K562 (cell line): ENCODE measurements around the gene GMDS.

ENCODE experiments used
- AFF1 ChIP-seq, 2 experiments: fragments of 450-650 bp; IDR thresholded peaks; 2 replicates each; pipeline ENCODE4 v1.6.1; 2018; ENCODE audit warnings: mild to moderate bottlenecking in 2 of 2, low read depth in 1 of 2; ENCODE audit not compliant: partially characterized antibody in 2 of 2
- CBFB ChIP-seq: sonication (generic); formaldehyde crosslinking; IDR thresholded peaks from 2 replicates; pipeline ENCODE4 v1.4.0; 2020; ENCODE audit warnings: mild to moderate bottlenecking, missing genetic modification reagents
- CUX1 ChIP-seq: fragments of 200-800 bp; sonication (Bioruptor generic); IDR thresholded peaks from 2 replicates; pipeline ENCODE4 v1.6.1; 2016; ENCODE audit warnings: missing genetic modification characterization, missing compliant biosample characterization
- ELF4 ChIP-seq: fragments of 450-650 bp; formaldehyde crosslinking; IDR thresholded peaks from 2 replicates; pipeline ENCODE4 v1.4.0; 2022; ENCODE audit warnings: missing genetic modification characterization
- FOS ChIP-seq: IDR thresholded peaks from 3 replicates; pipeline ENCODE4 v1.6.1; 2011; ENCODE audit not compliant: insufficient read length; ENCODE audit errors: extremely low read depth
- RBFOX2 ChIP-seq: fragments of 200-400 bp; formaldehyde crosslinking; IDR thresholded peaks from 2 replicates; pipeline ENCODE4 v1.6.1; 2017; ENCODE audit warnings: low read depth, mild to moderate bottlenecking, low read length, moderate library complexity
- RBM15 ChIP-seq: fragments of 200-400 bp; formaldehyde crosslinking; IDR thresholded peaks from 2 replicates; pipeline ENCODE4 v1.6.1; 2018; ENCODE audit warnings: mild to moderate bottlenecking, low read length, moderate library complexity; ENCODE audit not compliant: insufficient read depth
- TAF1 ChIP-seq: IDR thresholded peaks from 2 replicates; pipeline ENCODE4 v1.6.1; 2011; ENCODE audit warnings: mild to moderate bottlenecking, low read length, moderate library complexity; ENCODE audit not compliant: insufficient read depth, control insufficient read depth, severe bottlenecking; ENCODE audit errors: extremely low read depth

DNA sequence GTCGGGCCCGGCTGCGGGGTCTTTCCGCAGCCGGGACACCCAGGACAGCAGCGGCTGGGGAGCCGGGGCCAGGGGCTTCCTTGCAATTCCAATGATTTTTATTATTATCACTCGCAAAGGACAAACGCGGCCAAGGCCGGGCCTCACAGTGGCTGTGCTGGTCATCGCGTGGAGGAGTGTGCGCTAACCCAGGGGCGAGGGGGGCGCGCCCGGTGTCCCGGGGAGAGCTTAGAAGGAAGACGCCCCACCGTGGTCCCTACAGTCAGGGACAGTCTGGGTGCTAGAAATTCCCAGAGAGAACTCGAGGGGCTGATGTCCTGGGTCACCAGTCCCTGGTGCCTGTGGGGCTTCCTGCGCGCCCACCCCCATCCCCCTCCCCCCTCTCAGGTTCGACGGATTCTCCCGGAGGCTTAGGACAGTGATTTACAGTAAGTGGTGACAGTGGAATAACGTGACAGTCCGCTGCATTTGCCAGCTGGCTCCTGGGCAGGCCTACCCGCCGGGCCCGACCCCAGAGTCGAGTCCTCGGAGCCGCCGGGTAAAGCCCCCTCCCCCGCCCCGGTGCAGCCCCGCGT is 626.2 kb downstream of the GMDS start:
- TF ChIP-seq AFF1 (IDR thresholded peaks at IDR 0.05; ENCODE audit: low read depth in 1 of 2, partially characterized antibody in 2 of 2) (no peak), CBFB (CRISPR knock-in tag) (no peak), ELF4 (CRISPR knock-in tag) (no peak), TAF1 (no peak), RBFOX2 (no peak), CUX1 (no peak), FOS (no peak), RBM15 (no peak)
